WERI-Rb-1 (cell line): ENCODE results near the gene GALNT18.

ENCODE experiments used
- DNase-seq: peaks from one replicate; pipeline ENCODE4 v3.0.0-alpha.2; 2020
- H3K27ac ChIP-seq: fragments of 250-450 bp; sonication (Bioruptor Pico); 2 replicates; pipeline ENCODE4 v1.5.1; 2020; ENCODE audit warnings: mild to moderate bottlenecking, moderate library complexity
- H3K27me3 ChIP-seq: fragments of 250-450 bp; sonication (Bioruptor Pico); 2 replicates; pipeline ENCODE4 v1.5.1; 2021; ENCODE audit warnings: mild to moderate bottlenecking, low read depth, moderate library complexity; ENCODE audit not compliant: insufficient read depth, severe bottlenecking
- H3K36me3 ChIP-seq: fragments of 250-450 bp; sonication (Bioruptor Pico); 2 replicates; pipeline ENCODE4 v1.5.1; 2020; ENCODE audit warnings: mild to moderate bottlenecking, moderate library complexity
- H3K4me3 ChIP-seq: 2 replicates; pipeline ENCODE4 v1.5.1; 2011; ENCODE audit warnings: low read depth, mild to moderate bottlenecking, control low read depth, low read length
- H3K9me3 ChIP-seq: fragments of 250-450 bp; sonication (Bioruptor Pico); 2 replicates; pipeline ENCODE4 v1.5.1; 2021; ENCODE audit warnings: mild to moderate bottlenecking, moderate library complexity; ENCODE audit not compliant: severe bottlenecking
- TF ChIP-seq, protein P1 (sequence below): IDR thresholded peaks from 2 replicates; pipeline ENCODE4 v1.5.1; 2011; ENCODE audit warnings: low read depth, mild to moderate bottlenecking, control low read depth, inconsistent platforms, low read length

Gene GALNT18

DNA sequence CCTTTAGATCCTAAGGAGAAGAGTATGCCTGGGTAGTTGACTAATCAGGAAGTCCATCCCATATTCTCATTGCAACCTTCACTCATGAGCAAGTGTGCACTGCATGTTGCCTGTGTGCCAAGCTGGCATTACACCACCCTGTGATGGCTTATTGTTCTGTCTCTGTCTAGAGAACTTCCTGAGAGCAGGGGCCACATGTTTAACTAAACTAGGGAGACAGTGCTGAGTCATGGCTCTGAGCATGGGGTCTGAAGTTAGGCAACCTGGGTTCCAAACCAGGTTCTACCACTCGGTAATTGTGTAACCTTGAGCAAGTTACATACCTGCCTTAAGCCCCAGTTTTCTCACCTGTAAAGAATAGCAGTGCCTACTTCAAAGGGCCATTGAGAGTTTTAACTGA, 308.4 kb downstream of the GALNT18 start:
- no peaks in the 10 kb centered on the region for H3K27me3 ChIP-seq
- no peak for DNase-seq
- TF ChIP-seq, protein P1, sequence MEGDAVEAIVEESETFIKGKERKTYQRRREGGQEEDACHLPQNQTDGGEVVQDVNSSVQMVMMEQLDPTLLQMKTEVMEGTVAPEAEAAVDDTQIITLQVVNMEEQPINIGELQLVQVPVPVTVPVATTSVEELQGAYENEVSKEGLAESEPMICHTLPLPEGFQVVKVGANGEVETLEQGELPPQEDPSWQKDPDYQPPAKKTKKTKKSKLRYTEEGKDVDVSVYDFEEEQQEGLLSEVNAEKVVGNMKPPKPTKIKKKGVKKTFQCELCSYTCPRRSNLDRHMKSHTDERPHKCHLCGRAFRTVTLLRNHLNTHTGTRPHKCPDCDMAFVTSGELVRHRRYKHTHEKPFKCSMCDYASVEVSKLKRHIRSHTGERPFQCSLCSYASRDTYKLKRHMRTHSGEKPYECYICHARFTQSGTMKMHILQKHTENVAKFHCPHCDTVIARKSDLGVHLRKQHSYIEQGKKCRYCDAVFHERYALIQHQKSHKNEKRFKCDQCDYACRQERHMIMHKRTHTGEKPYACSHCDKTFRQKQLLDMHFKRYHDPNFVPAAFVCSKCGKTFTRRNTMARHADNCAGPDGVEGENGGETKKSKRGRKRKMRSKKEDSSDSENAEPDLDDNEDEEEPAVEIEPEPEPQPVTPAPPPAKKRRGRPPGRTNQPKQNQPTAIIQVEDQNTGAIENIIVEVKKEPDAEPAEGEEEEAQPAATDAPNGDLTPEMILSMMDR, result no peak
- no peaks in the 10 kb centered on the region for H3K9me3 ChIP-seq
- no peaks in the 10 kb centered on the region for H3K36me3 ChIP-seq
- no peak overlapping the region for H3K4me3 ChIP-seq
- no peak overlapping the region for H3K27ac ChIP-seq

DNA sequence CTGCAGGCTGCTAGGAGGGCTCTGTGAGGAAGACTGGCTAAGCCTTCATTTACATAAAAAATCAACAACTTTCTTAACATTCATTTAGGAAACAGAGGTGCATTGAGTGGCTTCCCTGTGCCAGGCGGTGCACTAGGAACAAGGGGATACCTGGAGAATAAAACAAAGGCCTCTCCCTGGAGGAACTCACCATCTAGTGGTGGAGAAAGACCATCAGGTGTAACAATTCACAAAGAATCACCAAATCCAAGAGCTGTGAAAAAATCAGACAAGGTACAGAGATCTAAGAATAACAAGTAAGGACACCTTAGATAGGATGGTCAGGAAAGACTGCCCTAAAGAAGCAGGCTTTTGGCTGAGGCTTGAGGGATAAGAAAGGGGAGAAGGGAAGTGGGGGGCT, 309.1 kb downstream of the GALNT18 start:
- Histone ChIP-seq H3K36me3 (no peaks in the 10 kb centered on the region), H3K27ac (no peak overlapping the region), H3K27me3 (no peaks in the 10 kb centered on the region), H3K9me3 (no peaks in the 10 kb centered on the region), H3K4me3 (no peak overlapping the region)
- TF ChIP-seq, protein P1, result no peak
- DNase-seq, result no peak

DNA sequence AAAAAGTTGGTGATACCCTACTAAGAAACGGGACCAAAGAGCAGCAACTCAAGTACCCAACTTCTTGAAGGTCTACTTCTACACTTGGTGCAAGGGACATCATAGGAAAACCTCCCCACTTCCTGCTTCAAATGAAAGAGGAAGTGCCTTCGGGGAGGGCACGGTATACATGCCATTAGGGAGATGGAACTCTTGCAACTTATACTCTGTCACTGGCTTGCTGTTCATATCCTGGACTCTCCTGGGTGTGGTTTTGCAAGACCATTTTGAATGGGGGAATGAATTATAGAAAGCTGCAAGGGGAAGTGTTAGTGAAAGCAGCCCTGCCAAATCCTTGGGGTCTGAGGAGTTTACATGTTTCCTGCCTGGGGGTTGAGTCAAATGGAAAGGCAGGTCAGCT, 310.6 kb downstream of the GALNT18 start:
- TF ChIP-seq, protein P1, result no peak
- Histone ChIP-seq H3K4me3 (no peak overlapping the region), H3K9me3 (no peaks in the 10 kb centered on the region), H3K36me3 (no peaks in the 10 kb centered on the region), H3K27ac (no peak overlapping the region), H3K27me3 (no peaks in the 10 kb centered on the region)
- no peak for DNase-seq

DNA sequence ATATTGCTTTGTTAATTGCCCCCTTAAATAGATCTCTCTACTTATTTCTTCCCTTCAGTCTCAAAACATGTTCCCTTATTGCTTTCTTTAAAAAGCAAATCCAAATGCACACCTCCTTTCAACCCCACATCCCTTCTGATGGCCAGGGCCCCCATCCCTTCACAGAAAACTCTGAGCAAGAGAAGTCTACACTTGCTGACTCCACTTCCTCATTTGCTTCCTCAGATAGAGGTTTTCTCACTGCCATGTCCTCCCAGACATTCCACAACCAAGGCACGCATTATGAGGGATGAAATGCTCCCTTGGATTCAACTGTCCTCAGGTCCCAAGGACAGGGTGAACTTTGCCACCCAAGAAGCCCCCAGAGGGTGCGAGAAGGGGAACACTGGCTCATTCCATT, 311.9 kb downstream of the GALNT18 start:
- Histone ChIP-seq H3K27ac (no peak overlapping the region), H3K27me3 (no peaks in the 10 kb centered on the region)

DNA sequence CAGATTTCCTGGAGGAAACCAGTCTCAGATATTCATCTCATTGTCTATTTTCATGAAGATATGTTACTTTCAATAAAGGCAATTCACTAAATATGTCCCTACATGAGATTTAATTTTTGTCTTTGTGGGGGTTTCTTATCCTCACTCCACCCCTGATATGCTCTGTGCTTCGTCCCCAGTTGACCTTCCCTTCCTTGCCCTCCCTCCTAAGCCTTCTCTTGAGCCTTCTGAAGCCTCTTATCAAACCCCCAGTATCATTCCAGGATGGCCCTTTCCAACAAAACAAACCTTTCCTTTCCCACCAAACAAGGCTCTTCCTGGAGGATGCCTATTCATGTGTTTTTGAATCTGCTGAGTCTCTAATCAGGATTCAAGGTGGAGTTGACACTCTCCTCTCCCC, 313.6 kb downstream of the GALNT18 start:
- Histone ChIP-seq H3K27ac (no peak overlapping the region), H3K36me3 (no peaks in the 10 kb centered on the region), H3K9me3 (no peaks in the 10 kb centered on the region), H3K27me3 (no peaks in the 10 kb centered on the region), H3K4me3 (no peak overlapping the region)
- no peak for DNase-seq
- TF ChIP-seq, protein P1, result no peak

More for the DNA sequence above, 311.9 kb downstream of the GALNT18 start:
- TF ChIP-seq, protein P1, result no peak
- H3K36me3 ChIP-seq, result no peaks in the 10 kb centered on the region
- DNase-seq, result no peak
- H3K4me3 ChIP-seq, result no peak overlapping the region
- no peaks in the 10 kb centered on the region for H3K9me3 ChIP-seq

DNA sequence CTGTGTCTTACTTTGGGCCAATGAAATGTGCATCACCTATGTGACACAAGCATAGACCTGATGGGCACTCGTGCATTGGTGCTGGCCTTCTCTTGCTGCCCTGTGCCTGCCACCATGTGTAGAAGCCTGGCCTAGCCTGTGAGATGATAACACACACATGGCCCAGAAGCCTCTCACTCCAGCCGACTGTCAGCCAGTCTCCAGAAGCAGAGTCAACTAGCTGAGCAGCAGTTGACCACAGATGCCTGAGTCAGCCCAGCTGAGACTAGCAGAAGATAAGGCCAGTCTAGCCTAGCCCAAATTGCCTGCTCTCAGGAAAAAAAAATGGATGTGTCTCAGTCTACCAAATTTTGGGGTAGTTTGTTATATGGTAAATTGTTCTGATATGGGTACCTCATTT, 314.9 kb downstream of the GALNT18 start:
- TF ChIP-seq, protein P1, result no peak
- Histone ChIP-seq H3K27ac (no peak overlapping the region), H3K36me3 (no peaks in the 10 kb centered on the region), H3K4me3 (no peak overlapping the region), H3K27me3 (no peaks in the 10 kb centered on the region), H3K9me3 (no peaks in the 10 kb centered on the region)
- no peak for DNase-seq
